ENCODE data around the gene TMC5. TPM values are rescaled to one million over a fixed set of nuclear protein-coding genes. Genes with fewer than 3 reads are reported as not detected.
A peak's percentile ranks its signal among the peaks of the same experiment; 100 is the strongest.
"Not testable (repeated sequence)": the region's sequence is repeated elsewhere in the genome, so short reads cannot be mapped to it uniquely, and the experiment has no call there.

Gene TMC5
- polyA plus RNA-seq, 3 donors: not detected

DNA sequence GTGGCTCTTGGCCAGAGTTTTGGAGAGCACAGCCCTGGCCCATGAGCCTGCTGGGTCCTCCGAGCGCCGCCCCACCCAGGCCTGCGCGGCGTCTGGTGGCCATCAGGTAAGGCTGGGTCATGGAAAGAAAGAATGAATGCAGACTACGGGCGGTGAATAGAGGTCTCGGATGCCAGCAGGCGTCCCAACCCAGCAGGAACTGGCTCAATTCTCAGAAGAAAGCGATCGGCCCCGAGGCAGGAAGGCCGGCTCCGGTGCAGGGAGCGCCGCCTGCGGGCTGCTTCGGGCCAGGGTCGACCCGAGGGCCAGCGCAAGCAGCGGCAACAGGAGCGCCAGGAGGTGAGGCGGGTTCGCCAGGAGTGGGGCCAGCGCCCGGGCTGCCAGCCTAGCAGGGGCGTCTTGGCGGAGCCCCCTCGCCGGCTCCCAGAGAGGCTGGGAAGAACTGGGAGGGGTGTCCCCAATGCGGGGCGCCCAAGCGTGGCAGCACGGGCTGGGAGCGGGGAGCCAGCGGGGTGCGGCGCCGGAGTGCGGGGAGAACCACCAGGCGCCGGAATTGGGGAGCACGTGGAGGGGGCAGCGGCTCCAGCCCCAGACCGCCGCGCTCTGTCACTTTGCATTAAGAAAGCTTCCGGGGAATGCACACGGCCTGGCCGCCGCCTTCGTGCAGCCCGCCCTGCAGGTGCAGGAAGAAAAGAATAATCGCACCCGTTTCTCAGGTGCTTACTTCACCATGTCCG lies 7.1 kb upstream of the TMC5 start:
- H2AFZ ChIP-seq (ENCODE audit: insufficient read depth, low read depth, low read length, poor library complexity, severe bottlenecking): no peak overlapping the region
- peaks cover 7% of the 10 kb centered on the region for H3K4me1 Mint-ChIP-seq
- H3K27ac Mint-ChIP-seq: no peak overlapping the region
- no peak overlapping the region for H3K9ac ChIP-seq (ENCODE audit: insufficient read depth, low read length, poor library complexity, severe bottlenecking)
- TF ChIP-seq, protein P1, sequence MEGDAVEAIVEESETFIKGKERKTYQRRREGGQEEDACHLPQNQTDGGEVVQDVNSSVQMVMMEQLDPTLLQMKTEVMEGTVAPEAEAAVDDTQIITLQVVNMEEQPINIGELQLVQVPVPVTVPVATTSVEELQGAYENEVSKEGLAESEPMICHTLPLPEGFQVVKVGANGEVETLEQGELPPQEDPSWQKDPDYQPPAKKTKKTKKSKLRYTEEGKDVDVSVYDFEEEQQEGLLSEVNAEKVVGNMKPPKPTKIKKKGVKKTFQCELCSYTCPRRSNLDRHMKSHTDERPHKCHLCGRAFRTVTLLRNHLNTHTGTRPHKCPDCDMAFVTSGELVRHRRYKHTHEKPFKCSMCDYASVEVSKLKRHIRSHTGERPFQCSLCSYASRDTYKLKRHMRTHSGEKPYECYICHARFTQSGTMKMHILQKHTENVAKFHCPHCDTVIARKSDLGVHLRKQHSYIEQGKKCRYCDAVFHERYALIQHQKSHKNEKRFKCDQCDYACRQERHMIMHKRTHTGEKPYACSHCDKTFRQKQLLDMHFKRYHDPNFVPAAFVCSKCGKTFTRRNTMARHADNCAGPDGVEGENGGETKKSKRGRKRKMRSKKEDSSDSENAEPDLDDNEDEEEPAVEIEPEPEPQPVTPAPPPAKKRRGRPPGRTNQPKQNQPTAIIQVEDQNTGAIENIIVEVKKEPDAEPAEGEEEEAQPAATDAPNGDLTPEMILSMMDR (IDR thresholded peaks at IDR 0.05): peak; percentile 32
- H3K4me3 Mint-ChIP-seq: peak overlapping the region in 1 of 2 donors; percentile 86
- peaks cover 44 to 64% (median 46%) of the 10 kb centered on the region in 3 donors for H3K27me3 Mint-ChIP-seq (ENCODE audit: low read depth in 3 of 3)
- intact Hi-C loops (cut with micrococcal nuclease): no loop called here
- H3K79me2 ChIP-seq (ENCODE audit: insufficient read depth, low read length): no peaks in the 10 kb centered on the region
- H3K36me3 ChIP-seq (replicated peaks in 1 of 2; ENCODE audit: control insufficient read depth in 1 of 2, insufficient read depth in 2 of 2, low read length in 2 of 2): no peaks in the 10 kb centered on the region
- H3K4me3 ChIP-seq (replicated peaks in 1 of 3; ENCODE audit: low read depth in 2 of 3, low read length in 3 of 3): no peak overlapping the region
- peaks cover 13 to 22% of the 10 kb centered on the region in 2 donors for H3K9me3 ChIP-seq (replicated peaks in 1 of 2; ENCODE audit: control insufficient read depth in 1 of 2, insufficient read depth in 1 of 2, low read length in 2 of 2)
- WGBS (ENCODE audit: insufficient coverage): 4% methylated on average over 58 of the region's 58 CpGs
- H4K20me1 ChIP-seq (ENCODE audit: insufficient read depth, low read length): no peaks in the 10 kb centered on the region
- H3K36me3 Mint-ChIP-seq: no peaks in the 10 kb centered on the region
- no peak for DNase-seq
- no peak overlapping the region for H3K27ac ChIP-seq (ENCODE audit: low read depth in 1 of 2, low read length in 2 of 2)
- H3K4me2 ChIP-seq (replicated peaks; ENCODE audit: extremely low read depth, low read length, poor library complexity, severe bottlenecking): peak overlapping the region; percentile 2
- H3K27me3 ChIP-seq (ENCODE audit: control insufficient read depth in 2 of 2, insufficient read depth in 2 of 2, low read length in 2 of 2): peaks cover 16 to 47% of the 10 kb centered on the region in 2 donors
- H3K4me1 ChIP-seq (ENCODE audit: control insufficient read depth in 1 of 2, insufficient read depth in 2 of 2, low read length in 2 of 2): no peaks in the 10 kb centered on the region
- peaks cover 14 to 29% (median 24%) of the 10 kb centered on the region in 7 donors for H3K9me3 Mint-ChIP-seq

DNA sequence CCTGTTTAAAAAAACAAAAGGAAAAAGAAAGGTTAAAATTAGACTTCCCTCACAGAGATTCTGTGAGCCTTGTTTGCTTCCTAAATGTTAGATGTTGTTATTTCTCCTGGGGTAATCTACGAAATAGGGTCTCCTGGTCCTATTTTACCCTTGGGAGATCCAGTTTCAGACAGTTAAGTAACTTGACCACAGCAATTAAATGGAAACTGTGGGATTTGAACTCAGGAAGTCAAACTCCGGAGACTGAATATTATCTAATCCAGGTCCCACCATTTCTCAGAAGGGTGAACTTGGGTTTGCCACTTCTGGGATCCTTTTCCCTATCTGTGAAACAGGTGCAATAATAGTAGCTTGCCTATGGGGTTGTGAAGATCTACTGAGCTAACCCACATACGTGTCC lies 6.4 kb upstream of the TMC5 start:
- peaks cover 7% of the 10 kb centered on the region for H3K4me1 Mint-ChIP-seq
- no peak overlapping the region for H3K9ac ChIP-seq (ENCODE audit: insufficient read depth, low read length, poor library complexity, severe bottlenecking)
- H3K27ac ChIP-seq (ENCODE audit: low read depth in 1 of 2, low read length in 2 of 2): no peak overlapping the region
- no peaks in the 10 kb centered on the region for H4K20me1 ChIP-seq (ENCODE audit: insufficient read depth, low read length)
- no peaks in the 10 kb centered on the region for H3K36me3 Mint-ChIP-seq
- peaks cover 43 to 60% (median 47%) of the 10 kb centered on the region in 3 donors for H3K27me3 Mint-ChIP-seq (ENCODE audit: low read depth in 3 of 3)
- TF ChIP-seq, protein P1 (IDR thresholded peaks at IDR 0.05): no peak
- H3K4me3 Mint-ChIP-seq: peak overlapping the region in 1 of 2 donors; percentile 59
- no CpG with 5 or more reads among the region's 3 CpGs for WGBS (ENCODE audit: insufficient coverage)
- peaks cover 16 to 48% of the 10 kb centered on the region in 2 donors for H3K27me3 ChIP-seq (ENCODE audit: control insufficient read depth in 2 of 2, insufficient read depth in 2 of 2, low read length in 2 of 2)
- intact Hi-C loops (cut with micrococcal nuclease): no loop called here
- no peak overlapping the region for H2AFZ ChIP-seq (ENCODE audit: insufficient read depth, low read depth, low read length, poor library complexity, severe bottlenecking)
- peaks cover 14 to 29% (median 23%) of the 10 kb centered on the region in 7 donors for H3K9me3 Mint-ChIP-seq
- no peak overlapping the region for H3K4me2 ChIP-seq (replicated peaks; ENCODE audit: extremely low read depth, low read length, poor library complexity, severe bottlenecking)
- H3K27ac Mint-ChIP-seq: no peak overlapping the region
- H3K4me3 ChIP-seq (replicated peaks in 1 of 3; ENCODE audit: low read depth in 2 of 3, low read length in 3 of 3): no peak overlapping the region
- DNase-seq: no peak
- no peaks in the 10 kb centered on the region for H3K79me2 ChIP-seq (ENCODE audit: insufficient read depth, low read length)
- no peaks in the 10 kb centered on the region for H3K4me1 ChIP-seq (ENCODE audit: control insufficient read depth in 1 of 2, insufficient read depth in 2 of 2, low read length in 2 of 2)
- no peaks in the 10 kb centered on the region for H3K36me3 ChIP-seq (replicated peaks in 1 of 2; ENCODE audit: control insufficient read depth in 1 of 2, insufficient read depth in 2 of 2, low read length in 2 of 2)
- H3K9me3 ChIP-seq (replicated peaks in 1 of 2; ENCODE audit: control insufficient read depth in 1 of 2, insufficient read depth in 1 of 2, low read length in 2 of 2): peaks cover 13 to 22% of the 10 kb centered on the region in 2 donors

- H3K79me2 ChIP-seq (ENCODE audit: insufficient read depth, low read length); H3K36me3 Mint-ChIP-seq; H3K4me1 Mint-ChIP-seq; H2AFZ ChIP-seq (ENCODE audit: insufficient read depth, low read depth, low read length, poor library complexity, severe bottlenecking); intact Hi-C loops (cut with micrococcal nuclease); H3K9ac ChIP-seq (ENCODE audit: insufficient read depth, low read length, poor library complexity, severe bottlenecking); H3K4me1 ChIP-seq (ENCODE audit: control insufficient read depth in 1 of 2, insufficient read depth in 2 of 2, low read length in 2 of 2); H3K4me2 ChIP-seq (replicated peaks; ENCODE audit: extremely low read depth, low read length, poor library complexity, severe bottlenecking); H3K27ac ChIP-seq (ENCODE audit: low read depth in 1 of 2, low read length in 2 of 2); H3K27ac Mint-ChIP-seq; H3K36me3 ChIP-seq (replicated peaks in 1 of 2; ENCODE audit: control insufficient read depth in 1 of 2, insufficient read depth in 2 of 2, low read length in 2 of 2); H4K20me1 ChIP-seq (ENCODE audit: insufficient read depth, low read length); H3K4me3 ChIP-seq (replicated peaks in 1 of 3; ENCODE audit: low read depth in 2 of 3, low read length in 3 of 3); DNase-seq: not testable (repeated sequence)
- Mint-ChIP-seq H3K27me3 (ENCODE audit: low read depth in 3 of 3) (peaks cover 41 to 58% (median 47%) of the 10 kb centered on the region in 3 donors), H3K9me3 (peaks cover 10 to 26% (median 19%) of the 10 kb centered on the region in 7 donors), H3K4me3 (peak overlapping the region in 1 of 2 donors; percentile 39)
- 94% methylated on average over 3 of the region's 7 CpGs for WGBS (ENCODE audit: insufficient coverage)
- Histone ChIP-seq H3K9me3 (replicated peaks in 1 of 2; ENCODE audit: control insufficient read depth in 1 of 2, insufficient read depth in 1 of 2, low read length in 2 of 2) (peaks cover 9 to 21% of the 10 kb centered on the region in 2 donors), H3K27me3 (ENCODE audit: control insufficient read depth in 2 of 2, insufficient read depth in 2 of 2, low read length in 2 of 2) (peaks cover 16 to 44% of the 10 kb centered on the region in 2 donors)
These were observed 5.6 kb upstream of the TMC5 start for GRCh38 chr16:19412055-19412454.

All from CD14-positive monocyte (primary cell).